ENCODE results near the gene FBXL17. TPM values are rescaled to one million over a fixed set of nuclear protein-coding genes. Genes with fewer than 3 reads are reported as not detected.

FBXL17 gene
- total and polyA plus RNA-seq, 9 of the 15 experiments (the other 6 are each of a cell fraction or from before 2014, with no cell fraction given), result 0.32 to 5.4 (median 1.8) TPM

DNA sequence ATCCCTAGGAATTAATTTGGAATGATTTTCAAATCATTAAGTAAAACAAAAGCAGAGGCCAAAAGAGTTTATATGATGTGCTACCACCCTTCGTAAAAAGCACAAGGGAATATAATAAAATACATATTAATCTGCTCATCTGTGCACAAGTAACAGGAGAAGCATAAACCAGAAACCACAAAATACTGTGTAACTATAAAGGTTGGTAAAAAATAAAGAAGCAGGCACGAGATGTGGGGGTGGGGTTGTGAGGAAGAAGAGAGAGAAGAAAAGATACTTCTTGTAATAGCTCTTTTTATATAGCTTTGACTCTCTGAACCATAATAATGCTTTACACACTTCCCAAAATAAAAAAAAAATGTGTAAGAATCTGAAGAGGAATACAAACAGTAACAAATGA is 496.3 kb downstream of the FBXL17 start:
- Histone ChIP-seq H3K9ac (ENCODE audit: insufficient read depth in 1 of 2, low read depth in 2 of 2, low read length in 2 of 2) (no peak overlapping the region), H3K27ac (ENCODE audit: extremely low read depth, low read depth, low read length) (no peak overlapping the region), H2AFZ (ENCODE audit: low read depth, low read length) (no peak overlapping the region), H3K9me1 (ENCODE audit: control insufficient read depth, insufficient read depth, low read length) (no peaks in the 10 kb centered on the region), H3K9me3 (replicated peaks; ENCODE audit: control insufficient read depth, insufficient read depth, low read depth, low read length) (no peaks in the 10 kb centered on the region), H3K27me3 (ENCODE audit: control insufficient read depth in 2 of 2, insufficient read depth in 2 of 2, low read length in 2 of 2) (no peaks in the 10 kb centered on the region), H3K36me3 (ENCODE audit: control insufficient read depth, insufficient read depth, low read length) (no peaks in the 10 kb centered on the region), H3K4me1 (replicated peaks in 1 of 2; ENCODE audit: control insufficient read depth in 2 of 2, insufficient read depth in 2 of 2, low read length in 2 of 2) (no peaks in the 10 kb centered on the region), H4K20me1 (replicated peaks; ENCODE audit: control insufficient read depth, insufficient read depth, low read length) (no peaks in the 10 kb centered on the region), H3K79me2 (ENCODE audit: control insufficient read depth, insufficient read depth, low read length) (no peaks in the 10 kb centered on the region), H3K4me2 (ENCODE audit: insufficient read depth, low read length) (no peak overlapping the region), H3K4me3 (no peak overlapping the region)
- in situ Hi-C loops (cut with MboI), result no loop called here
- FAIRE-seq (no peak), ATAC-seq (no peak), DNase-seq (ENCODE audit: extremely low read depth in 1 of 4, low spot score in 3 of 4) (no peak)
- intact Hi-C loops (cut with micrococcal nuclease), result no loop called here
- WGBS (ENCODE audit: insufficient coverage, low coverage, missing lambda C conversion rate), result 0% methylated on average over 2 of the region's 2 CpGs
- CTCF ChIA-PET (ENCODE audit: low intra/inter-chr PET ratio), result no interaction called here
- POLR2A ChIA-PET, result no interaction called here
- BruUV-seq (replicated peaks), result no TSS peak
- TF ChIP-seq, protein P1, sequence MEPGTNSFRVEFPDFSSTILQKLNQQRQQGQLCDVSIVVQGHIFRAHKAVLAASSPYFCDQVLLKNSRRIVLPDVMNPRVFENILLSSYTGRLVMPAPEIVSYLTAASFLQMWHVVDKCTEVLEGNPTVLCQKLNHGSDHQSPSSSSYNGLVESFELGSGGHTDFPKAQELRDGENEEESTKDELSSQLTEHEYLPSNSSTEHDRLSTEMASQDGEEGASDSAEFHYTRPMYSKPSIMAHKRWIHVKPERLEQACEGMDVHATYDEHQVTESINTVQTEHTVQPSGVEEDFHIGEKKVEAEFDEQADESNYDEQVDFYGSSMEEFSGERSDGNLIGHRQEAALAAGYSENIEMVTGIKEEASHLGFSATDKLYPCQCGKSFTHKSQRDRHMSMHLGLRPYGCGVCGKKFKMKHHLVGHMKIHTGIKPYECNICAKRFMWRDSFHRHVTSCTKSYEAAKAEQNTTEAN (CRISPR knock-in tag; IDR thresholded peaks at IDR 0.05), result no peak
- TF ChIP-seq, protein P2, sequence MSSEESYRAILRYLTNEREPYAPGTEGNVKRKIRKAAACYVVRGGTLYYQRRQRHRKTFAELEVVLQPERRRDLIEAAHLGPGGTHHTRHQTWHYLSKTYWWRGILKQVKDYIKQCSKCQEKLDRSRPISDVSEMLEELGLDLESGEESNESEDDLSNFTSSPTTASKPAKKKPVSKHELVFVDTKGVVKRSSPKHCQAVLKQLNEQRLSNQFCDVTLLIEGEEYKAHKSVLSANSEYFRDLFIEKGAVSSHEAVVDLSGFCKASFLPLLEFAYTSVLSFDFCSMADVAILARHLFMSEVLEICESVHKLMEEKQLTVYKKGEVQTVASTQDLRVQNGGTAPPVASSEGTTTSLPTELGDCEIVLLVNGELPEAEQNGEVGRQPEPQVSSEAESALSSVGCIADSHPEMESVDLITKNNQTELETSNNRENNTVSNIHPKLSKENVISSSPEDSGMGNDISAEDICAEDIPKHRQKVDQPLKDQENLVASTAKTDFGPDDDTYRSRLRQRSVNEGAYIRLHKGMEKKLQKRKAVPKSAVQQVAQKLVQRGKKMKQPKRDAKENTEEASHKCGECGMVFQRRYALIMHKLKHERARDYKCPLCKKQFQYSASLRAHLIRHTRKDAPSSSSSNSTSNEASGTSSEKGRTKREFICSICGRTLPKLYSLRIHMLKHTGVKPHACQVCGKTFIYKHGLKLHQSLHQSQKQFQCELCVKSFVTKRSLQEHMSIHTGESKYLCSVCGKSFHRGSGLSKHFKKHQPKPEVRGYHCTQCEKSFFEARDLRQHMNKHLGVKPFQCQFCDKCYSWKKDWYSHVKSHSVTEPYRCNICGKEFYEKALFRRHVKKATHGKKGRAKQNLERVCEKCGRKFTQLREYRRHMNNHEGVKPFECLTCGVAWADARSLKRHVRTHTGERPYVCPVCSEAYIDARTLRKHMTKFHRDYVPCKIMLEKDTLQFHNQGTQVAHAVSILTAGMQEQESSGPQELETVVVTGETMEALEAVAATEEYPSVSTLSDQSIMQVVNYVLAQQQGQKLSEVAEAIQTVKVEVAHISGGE (CRISPR knock-in tag; IDR thresholded peaks at IDR 0.05), result no peak
- TF ChIP-seq, protein P3, sequence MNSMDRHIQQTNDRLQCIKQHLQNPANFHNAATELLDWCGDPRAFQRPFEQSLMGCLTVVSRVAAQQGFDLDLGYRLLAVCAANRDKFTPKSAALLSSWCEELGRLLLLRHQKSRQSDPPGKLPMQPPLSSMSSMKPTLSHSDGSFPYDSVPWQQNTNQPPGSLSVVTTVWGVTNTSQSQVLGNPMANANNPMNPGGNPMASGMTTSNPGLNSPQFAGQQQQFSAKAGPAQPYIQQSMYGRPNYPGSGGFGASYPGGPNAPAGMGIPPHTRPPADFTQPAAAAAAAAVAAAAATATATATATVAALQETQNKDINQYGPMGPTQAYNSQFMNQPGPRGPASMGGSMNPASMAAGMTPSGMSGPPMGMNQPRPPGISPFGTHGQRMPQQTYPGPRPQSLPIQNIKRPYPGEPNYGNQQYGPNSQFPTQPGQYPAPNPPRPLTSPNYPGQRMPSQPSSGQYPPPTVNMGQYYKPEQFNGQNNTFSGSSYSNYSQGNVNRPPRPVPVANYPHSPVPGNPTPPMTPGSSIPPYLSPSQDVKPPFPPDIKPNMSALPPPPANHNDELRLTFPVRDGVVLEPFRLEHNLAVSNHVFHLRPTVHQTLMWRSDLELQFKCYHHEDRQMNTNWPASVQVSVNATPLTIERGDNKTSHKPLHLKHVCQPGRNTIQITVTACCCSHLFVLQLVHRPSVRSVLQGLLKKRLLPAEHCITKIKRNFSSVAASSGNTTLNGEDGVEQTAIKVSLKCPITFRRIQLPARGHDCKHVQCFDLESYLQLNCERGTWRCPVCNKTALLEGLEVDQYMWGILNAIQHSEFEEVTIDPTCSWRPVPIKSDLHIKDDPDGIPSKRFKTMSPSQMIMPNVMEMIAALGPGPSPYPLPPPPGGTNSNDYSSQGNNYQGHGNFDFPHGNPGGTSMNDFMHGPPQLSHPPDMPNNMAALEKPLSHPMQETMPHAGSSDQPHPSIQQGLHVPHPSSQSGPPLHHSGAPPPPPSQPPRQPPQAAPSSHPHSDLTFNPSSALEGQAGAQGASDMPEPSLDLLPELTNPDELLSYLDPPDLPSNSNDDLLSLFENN (IDR thresholded peaks at IDR 0.05; ENCODE audit: low read depth in 2 of 2, low read length in 2 of 2), result no peak
- TF ChIP-seq STAG1 (CRISPR knock-in tag; IDR thresholded peaks at IDR 0.05; ENCODE audit: borderline replicate concordance), result no peak
- no peak for TF ChIP-seq ZNF766 (CRISPR knock-in tag; conservative IDR thresholded peaks at IDR 0.05)
- TF ChIP-seq, protein P4, sequence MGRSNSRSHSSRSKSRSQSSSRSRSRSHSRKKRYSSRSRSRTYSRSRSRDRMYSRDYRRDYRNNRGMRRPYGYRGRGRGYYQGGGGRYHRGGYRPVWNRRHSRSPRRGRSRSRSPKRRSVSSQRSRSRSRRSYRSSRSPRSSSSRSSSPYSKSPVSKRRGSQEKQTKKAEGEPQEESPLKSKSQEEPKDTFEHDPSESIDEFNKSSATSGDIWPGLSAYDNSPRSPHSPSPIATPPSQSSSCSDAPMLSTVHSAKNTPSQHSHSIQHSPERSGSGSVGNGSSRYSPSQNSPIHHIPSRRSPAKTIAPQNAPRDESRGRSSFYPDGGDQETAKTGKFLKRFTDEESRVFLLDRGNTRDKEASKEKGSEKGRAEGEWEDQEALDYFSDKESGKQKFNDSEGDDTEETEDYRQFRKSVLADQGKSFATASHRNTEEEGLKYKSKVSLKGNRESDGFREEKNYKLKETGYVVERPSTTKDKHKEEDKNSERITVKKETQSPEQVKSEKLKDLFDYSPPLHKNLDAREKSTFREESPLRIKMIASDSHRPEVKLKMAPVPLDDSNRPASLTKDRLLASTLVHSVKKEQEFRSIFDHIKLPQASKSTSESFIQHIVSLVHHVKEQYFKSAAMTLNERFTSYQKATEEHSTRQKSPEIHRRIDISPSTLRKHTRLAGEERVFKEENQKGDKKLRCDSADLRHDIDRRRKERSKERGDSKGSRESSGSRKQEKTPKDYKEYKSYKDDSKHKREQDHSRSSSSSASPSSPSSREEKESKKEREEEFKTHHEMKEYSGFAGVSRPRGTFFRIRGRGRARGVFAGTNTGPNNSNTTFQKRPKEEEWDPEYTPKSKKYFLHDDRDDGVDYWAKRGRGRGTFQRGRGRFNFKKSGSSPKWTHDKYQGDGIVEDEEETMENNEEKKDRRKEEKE (IDR thresholded peaks at IDR 0.05; ENCODE audit: borderline replicate concordance in 1 of 2, control insufficient read depth in 1 of 2, low read depth in 2 of 2, low read length in 1 of 2), result no peak
- no peak for TF ChIP-seq RFX5 (IDR thresholded peaks at IDR 0.05; ENCODE audit: low read depth, low read length)
- TF ChIP-seq ATF1 (CRISPR knock-in tag; IDR thresholded peaks at IDR 0.05), result no peak
- TF ChIP-seq ATF1 (tag; IDR thresholded peaks at IDR 0.05), result no peak
- TF ChIP-seq CEBPB (tag; IDR thresholded peaks at IDR 0.05), result no peak
- TF ChIP-seq MECOM (CRISPR knock-in tag; IDR thresholded peaks at IDR 0.05), result no peak

Data from K562 (cell line).